Activated CD8-positive, alpha-beta memory T cell treated with anti-CD3 and anti-CD28 coated beads, Interleukin-2, amount 50 U/mL, for 48 hours (primary cell): Measurements from ENCODE around the gene AARS2.
"Not testable (repeated sequence)": the region's sequence is repeated elsewhere in the genome, so short reads cannot be mapped to it uniquely, and the experiment has no call there.

Source experiments
- DNase-seq: peaks from one replicate; pipeline ENCODE4 v3.0.0-alpha.2; 2020

AARS2 gene

DNA sequence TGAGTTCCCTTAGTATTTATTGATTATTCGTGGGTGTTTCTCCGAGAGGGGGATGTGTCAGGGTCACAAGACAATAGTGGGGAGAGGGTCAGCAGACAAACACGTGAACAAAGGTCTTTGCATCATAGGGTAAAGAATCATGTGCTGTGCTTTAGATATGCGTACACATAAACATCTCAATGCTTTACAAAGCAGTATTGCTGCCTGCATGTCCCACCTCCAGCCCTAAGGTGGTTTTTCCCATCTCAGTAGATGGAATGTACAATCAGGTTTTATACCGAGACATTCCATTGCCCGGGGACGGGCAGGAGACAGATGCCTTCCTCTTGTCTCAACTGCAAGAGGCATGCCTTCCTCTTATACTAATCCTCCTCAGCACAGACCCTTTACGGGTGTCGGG is 15.1 kb upstream of the AARS2 start:
- DNase-seq, result not testable (repeated sequence)

DNA sequence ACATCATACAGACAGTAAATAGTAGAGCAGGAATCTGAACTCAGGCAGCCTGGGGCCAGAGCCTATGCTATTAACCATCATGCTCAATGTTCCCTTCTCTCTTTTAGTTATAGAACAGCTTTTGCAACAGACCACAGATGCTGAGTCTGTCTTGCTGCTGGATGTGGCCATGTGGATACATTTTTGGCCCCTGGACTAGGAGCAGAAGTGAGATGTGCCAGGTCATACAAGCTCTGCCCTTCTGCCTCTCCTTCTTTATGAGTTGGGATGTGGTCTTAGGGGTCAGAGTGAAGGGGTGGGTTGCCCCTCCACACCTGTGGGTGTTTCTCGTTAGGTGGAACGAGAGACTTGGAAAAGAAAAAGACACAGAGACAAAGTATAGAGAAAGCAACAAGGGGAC is 14.6 kb upstream of the AARS2 start:
- peak; percentile 22 for DNase-seq

- no peak for DNase-seq
These were observed 13.9 kb upstream of the AARS2 start for GRCh38 chr6:44327096-44327495.

- no peak for DNase-seq
These were observed 8.1 kb upstream of the AARS2 start for GRCh38 chr6:44321210-44321609.

DNA sequence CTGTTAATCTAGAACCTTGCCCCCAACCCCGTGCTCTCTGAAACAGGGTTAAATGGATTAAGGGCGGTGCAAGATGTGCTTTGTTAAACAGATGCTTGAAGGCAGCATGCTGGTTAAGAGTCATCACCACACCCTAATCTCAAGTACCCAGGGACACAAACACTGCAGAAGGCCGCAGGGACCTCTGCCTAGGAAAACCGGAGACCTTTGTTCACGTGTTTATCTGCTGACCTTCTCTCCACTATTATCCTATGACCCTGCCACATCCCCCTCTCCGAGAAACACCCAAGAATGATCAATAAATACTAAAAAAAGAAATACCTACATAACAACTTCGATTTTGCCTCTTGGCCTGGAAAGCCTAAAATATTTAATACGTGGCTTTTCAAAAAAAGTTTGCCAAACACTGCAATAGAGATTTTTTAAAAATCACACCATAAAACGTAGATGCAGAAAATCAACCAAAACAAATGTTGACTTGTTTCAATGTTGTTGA is 4.0 kb upstream of the AARS2 start:
- DNase-seq, result not testable (repeated sequence)

DNA sequence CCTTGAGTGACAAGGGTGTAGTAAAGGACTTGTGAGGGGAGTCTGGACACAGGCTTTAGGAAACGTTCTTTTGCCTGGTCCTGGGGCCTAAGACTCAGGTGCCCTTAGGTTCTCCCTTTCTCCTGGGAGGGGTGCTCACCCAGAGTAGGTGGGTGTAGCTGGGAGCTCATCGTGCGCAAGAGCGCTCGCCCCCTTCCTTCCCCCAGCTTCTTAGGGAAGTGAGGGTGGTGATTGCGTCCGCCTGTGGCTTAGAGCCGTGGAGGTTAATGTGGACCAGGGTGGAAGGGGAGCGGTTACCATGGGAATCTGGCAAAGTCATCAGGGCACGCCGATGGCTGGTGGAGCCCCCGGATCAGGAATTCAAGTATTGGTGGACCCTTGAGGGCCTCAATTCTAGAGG is 3.3 kb upstream of the AARS2 start:
- DNase-seq, result no peak

GRCh38 chr6:44315951-44316350 is 2.8 kb upstream of the AARS2 start:
- DNase-seq, result no peak

- no peak for DNase-seq
These were observed 2.4 kb upstream of the AARS2 start for GRCh38 chr6:44315516-44315915.

GRCh38 chr6:44314657-44315056 is 1.5 kb upstream of the AARS2 start:
- not testable (repeated sequence) for DNase-seq

GRCh38 chr6:44311767-44312166 is 1.4 kb downstream of the AARS2 start:
- no peak for DNase-seq

GRCh38 chr6:44311304-44311703 is 1.8 kb downstream of the AARS2 start:
- no peak for DNase-seq

DNA sequence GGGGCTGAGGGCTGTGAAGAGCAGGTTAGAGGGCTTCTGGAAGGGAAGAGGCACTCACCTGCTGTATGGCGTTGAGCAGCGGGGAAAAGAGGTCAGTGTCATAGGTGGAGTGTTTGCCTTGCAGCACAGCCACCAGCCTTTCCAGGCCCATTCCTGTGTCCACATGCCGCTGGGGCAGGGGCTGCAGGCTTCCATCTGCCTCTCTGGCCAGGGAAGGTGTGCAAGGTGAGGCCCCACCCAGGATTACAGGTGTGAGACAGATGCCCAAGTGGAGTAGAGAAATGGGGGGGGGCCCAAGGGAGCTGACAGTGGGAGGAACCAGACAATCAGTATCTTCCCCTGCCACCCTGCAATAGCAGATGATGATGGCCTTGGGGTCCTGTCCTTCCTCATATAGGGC is 2.9 kb downstream of the AARS2 start:
- no peak for DNase-seq

DNA sequence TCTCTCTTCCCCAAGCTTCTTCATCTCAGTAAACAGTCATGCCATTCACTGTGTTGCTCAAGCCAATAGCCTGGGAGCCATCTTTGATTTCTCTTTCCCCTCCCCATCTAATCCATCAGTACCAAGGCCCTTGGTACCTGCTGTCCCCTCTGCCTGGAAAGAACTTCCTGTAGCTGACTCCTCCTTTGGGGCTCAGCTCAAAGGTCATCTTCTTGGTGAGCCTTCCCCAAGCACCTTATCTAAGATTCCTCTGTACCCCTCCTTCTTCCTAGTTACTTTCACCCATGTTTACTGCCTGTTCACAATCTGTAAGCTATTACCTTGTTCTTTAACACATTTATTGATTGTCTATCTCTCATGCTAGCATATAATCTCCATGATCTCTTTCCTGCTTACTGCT is 3.5 kb downstream of the AARS2 start:
- DNase-seq, result no peak

DNA sequence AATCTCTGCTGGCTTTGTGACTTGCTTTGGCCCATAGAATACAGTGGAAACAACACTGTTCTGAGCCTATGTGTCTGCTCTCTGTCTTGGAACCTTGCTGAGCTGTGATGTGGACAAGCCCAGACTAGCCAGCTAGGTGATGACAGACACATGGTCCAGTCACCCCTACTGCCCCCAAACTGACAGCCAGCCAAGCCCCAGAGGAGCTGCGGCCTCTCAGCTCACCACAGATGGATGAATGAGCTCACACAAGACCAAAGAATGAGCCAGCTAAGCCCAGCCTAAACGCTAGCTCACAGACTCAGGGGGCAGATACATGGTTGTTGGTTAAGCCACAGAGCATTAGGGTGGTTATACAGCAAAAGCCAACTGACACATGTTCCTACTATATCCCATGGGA is 4.1 kb downstream of the AARS2 start:
- DNase-seq, result no peak

DNA sequence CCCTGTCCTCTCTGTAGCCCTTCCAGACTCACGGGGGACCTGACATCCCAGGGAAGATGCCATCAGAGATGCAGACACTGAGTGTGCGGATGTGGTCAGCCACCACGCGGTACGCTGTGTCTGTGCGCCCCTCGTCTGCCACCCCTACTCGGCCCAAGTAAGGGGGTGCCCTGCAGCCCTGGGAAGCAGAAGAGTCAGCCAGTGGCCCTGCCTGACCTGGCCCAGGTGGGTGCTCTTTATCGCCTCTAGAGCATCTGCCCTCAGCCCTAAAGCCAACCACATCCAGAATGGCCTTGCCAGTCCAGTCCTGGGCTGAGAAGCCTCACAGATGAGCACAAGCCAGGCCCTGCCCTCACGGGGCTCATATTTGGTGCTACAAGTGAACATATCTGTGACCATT is 5.9 kb downstream of the AARS2 start:
- no peak for DNase-seq

GRCh38 chr6:44306710-44307109 is 6.4 kb downstream of the AARS2 start:
- no peak for DNase-seq

- DNase-seq, result no peak
These were observed 7.9 kb downstream of the AARS2 start for GRCh38 chr6:44305200-44305725.

DNA sequence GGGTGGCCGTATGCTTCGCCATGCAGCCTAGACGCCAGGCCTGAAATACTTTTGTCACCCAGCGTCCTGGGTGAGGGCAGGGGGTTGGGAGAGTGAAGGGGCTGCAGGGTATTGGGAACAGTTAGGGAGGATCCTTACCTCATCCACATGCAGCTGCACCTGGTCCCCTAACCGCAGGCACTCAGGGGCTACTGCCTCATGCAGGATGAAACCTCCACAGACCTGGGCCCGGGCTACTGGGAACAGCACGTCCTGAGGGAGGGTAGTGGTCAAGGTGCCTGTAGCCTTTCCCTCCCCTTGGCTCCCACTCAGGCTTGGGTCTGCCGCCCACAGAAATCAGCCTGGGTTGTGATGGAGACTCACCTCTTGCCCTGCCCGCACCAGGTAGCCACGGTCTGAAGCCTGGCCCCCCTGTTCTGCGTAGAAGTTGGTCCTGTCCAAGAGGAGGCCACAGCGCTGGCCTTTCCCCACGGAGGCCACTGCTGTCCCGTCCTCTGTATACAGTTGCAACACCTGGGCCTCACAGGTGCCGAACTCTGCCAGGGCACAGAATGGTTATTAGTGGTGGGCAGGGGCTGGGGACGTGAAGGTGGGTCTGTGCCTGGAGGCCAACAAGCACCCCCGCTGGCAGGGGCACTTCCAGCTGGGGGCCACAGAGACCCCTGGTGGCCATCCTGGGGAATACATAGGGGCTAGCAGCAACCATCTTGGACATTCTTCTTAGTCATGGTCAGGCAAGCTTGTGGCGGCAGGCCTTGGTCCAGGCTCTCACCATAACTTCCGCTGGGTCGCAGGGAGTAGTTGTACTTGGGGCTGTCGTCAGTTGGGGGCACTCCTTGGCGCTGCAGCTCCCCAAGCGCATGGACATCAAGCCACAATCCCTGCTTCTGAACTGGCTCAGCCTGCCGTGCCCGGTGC is 8.6 kb downstream of the AARS2 start:
- peak; percentile 67 for DNase-seq

- no peak for DNase-seq
These were observed 9.3 kb downstream of the AARS2 start for GRCh38 chr6:44303842-44304241.

DNA sequence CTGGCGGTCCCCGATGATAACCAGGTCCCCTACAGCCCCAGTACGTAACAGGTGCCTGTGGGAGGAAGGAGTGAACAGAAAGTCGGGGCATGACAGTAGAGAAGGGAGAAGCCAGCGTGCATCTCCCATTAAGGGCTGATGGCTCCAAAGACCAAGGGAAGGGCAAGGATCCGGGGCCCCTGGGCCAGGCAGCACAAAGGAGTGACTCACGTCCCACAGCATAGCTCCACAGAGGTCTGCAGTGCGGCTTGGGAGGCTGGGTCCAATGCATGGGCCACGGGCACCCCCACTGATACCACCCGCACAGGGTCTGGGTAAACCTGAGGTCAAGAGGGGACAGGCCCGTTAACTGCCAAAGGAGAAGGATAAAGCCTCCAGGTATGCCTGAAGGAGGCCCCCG is 10.3 kb downstream of the AARS2 start:
- no peak for DNase-seq

- DNase-seq, result no peak
These were observed 11.2 kb downstream of the AARS2 start for GRCh38 chr6:44301782-44302564.

DNA sequence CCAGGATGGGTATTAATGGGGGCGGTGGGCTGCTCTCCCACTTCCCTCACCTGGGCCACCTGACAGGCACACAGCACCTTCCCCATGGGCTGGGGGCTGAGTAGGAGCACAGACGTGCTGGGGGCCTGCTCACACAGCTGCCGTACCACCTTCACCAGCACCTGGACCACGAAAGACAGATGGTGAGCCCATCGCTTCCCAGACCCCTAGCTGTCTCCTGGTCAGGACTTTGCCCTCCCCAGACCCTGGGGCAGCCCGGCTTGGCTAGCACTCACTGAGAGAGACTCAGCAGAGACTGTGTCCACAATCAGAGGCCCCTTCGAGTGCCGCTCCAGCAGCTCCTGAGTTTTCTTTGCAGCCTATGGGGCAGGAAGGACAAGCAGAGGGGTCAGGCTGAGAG is 12.0 kb downstream of the AARS2 start:
- no peak for DNase-seq

DNA sequence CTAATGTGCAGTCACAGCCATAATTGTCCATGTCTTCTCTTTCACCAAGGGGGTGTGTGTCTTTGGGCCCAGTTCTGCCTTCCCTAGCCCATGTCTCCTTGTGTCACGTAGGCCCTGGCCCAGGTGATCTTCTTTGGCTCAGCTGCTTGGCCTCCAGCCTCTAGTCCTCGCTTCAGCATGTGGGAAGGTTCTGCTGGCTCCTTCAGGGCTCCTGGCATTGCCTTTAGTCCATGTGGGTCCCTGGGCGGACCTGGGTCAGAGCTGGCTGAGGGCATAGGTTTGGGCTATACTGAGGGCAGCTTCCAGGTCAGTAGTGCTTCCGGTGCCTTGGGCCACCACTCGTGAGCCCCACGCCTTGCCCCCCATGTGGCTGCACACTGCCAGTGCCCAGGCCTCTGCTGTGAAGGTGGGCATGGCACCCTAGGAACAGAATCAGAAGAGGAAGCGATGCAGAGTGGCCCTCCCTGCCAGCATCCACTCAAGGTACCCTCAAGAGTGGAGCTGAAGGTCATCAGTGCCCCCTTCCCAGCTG is 12.8 kb downstream of the AARS2 start:
- DNase-seq, result no peak
